GM12878 (cell line): Measurements from ENCODE around the gene PROZ. TPM values are rescaled to one million over a fixed set of nuclear protein-coding genes. Genes with fewer than 3 reads are reported as not detected.

Experiments used
- ATAC-seq: fragments of 200-7000 bp; cut with Tn5 transposase; 3 replicates; pipeline ENCODE4 v1.9.1; 2020; ENCODE audit warnings: mild to moderate bottlenecking, moderate library complexity
- BruUV-seq: library from RNA; stranded (reverse); fragments of 400-500 nt; replicated peaks from 2 replicates; lab custom pipeline; 2021; lab: Mats Ljungman, UMichigan
- CTCF ChIA-PET: fragments of 300-600 bp; sonication (Branson Sonifier 250); formaldehyde crosslinking; extraction: SDS; loops from one replicate; lab custom pipeline; 2021; ENCODE audit warnings: inconsistent platforms; lab: Yijun Ruan, JAX
- POLR2A ChIA-PET: fragments of 350-600 bp; formaldehyde crosslinking; extraction: SDS; loops from one replicate; lab custom pipeline; 2021; ENCODE audit warnings: inconsistent platforms; lab: Charles Lee
- RAD21 ChIA-PET: fragments of 300-600 bp; sonication (Branson Sonifier 250); formaldehyde crosslinking; loops from one replicate; lab custom pipeline; 2023; ENCODE audit warnings: antibody characterized with exemption; ENCODE audit not compliant: unreplicated experiment; lab: Charles Lee
- SMC1A ChIA-PET: fragments of 300-600 bp; sonication (Branson Sonifier 250); formaldehyde crosslinking; loops from one replicate; lab custom pipeline; 2023; ENCODE audit not compliant: unreplicated experiment, uncharacterized antibody; lab: Charles Lee
- DNase-seq: peaks from one replicate; pipeline ENCODE4 v3.0.0-alpha.2; 2011; ENCODE audit warnings: low read depth, low spot score
- FAIRE-seq: peaks from 3 replicates; lab custom pipeline; 2011; peaks lifted over from hg19 to GRCh38; lab: Jason Lieb, UNC
- H2AFZ ChIP-seq: 2 replicates; pipeline ENCODE4 v1.6.0; 2011; ENCODE audit warnings: low read depth, low read length, control low read depth; ENCODE audit not compliant: control insufficient read depth
- H3K27ac ChIP-seq: 2 replicates; pipeline ENCODE4 v1.5.1; 2011; ENCODE audit warnings: control low read depth; ENCODE audit not compliant: control insufficient read depth, insufficient read depth
- H3K27me3 ChIP-seq, 2 experiments: replicated peaks in 1 of 2; 2 replicates each; pipeline versions ENCODE4 v1.6.0 to v1.6.1; 2011; ENCODE audit warnings: low read length in 1 of 2; ENCODE audit not compliant: control insufficient read depth in 2 of 2, insufficient read depth in 2 of 2
- H3K36me3 ChIP-seq, 2 experiments: 2 replicates each; pipeline ENCODE4 v1.5.1; 2011; ENCODE audit warnings: low read length in 1 of 2; ENCODE audit not compliant: control insufficient read depth in 2 of 2, insufficient read depth in 2 of 2
- H3K4me1 ChIP-seq: 2 replicates; pipeline ENCODE4 v1.6.1; 2011; ENCODE audit warnings: mild to moderate bottlenecking, low read length, moderate library complexity, mixed read lengths; ENCODE audit not compliant: control insufficient read depth, insufficient read depth
- H3K4me2 ChIP-seq: 2 replicates; pipeline ENCODE4 v1.6.0; 2011; ENCODE audit warnings: control low read depth; ENCODE audit not compliant: control insufficient read depth, insufficient read depth
- H3K4me3 ChIP-seq: fragments of 200-600 bp; sonication (generic); 2 replicates; pipeline ENCODE4 v1.5.1; 2016
- H3K79me2 ChIP-seq: 2 replicates; pipeline ENCODE4 v1.6.0; 2011; ENCODE audit warnings: low read length; ENCODE audit not compliant: control insufficient read depth, insufficient read depth
- H3K9ac ChIP-seq: 2 replicates; pipeline ENCODE4 v1.8.0; 2011; ENCODE audit warnings: low read length, control low read depth, mixed read lengths; ENCODE audit not compliant: control insufficient read depth, insufficient read depth
- H3K9me3 ChIP-seq: replicated peaks from 3 replicates; pipeline ENCODE4 v1.5.1; 2011; ENCODE audit warnings: mild to moderate bottlenecking, low read length; ENCODE audit not compliant: control insufficient read depth, insufficient read depth
- H4K20me1 ChIP-seq: 2 replicates; pipeline ENCODE4 v1.6.0; 2011; ENCODE audit not compliant: control insufficient read depth, insufficient read depth
- ASH2L ChIP-seq: fragments of 300-600, 200-600 bp; sonication (generic); IDR thresholded peaks from 2 replicates; pipeline ENCODE4 v1.6.1; 2017; ENCODE audit warnings: low read depth, mild to moderate bottlenecking, borderline replicate concordance
- FOS ChIP-seq: IDR thresholded peaks from 3 replicates; pipeline ENCODE4 v1.6.1; 2011; ENCODE audit warnings: borderline replicate concordance; ENCODE audit not compliant: insufficient read length; ENCODE audit errors: extremely low read depth
- FOXK2 ChIP-seq: fragments of 450-650 bp; IDR thresholded peaks from 2 replicates; pipeline ENCODE4 v1.6.1; 2017; ENCODE audit warnings: mild to moderate bottlenecking, moderate library complexity
- FOXM1 ChIP-seq: IDR thresholded peaks from 2 replicates; pipeline ENCODE4 v1.6.1; 2012; ENCODE audit warnings: low read depth, mild to moderate bottlenecking, inconsistent platforms, low read length, moderate library complexity
- RB1 ChIP-seq: fragments of 450-650 bp; formaldehyde crosslinking; IDR thresholded peaks from 2 replicates; pipeline ENCODE4 v1.6.1; 2017; ENCODE audit warnings: mild to moderate bottlenecking, borderline replicate concordance
- RBBP5 ChIP-seq: fragments of 200-600 bp; sonication (generic); conservative IDR thresholded peaks from 2 replicates; pipeline ENCODE4 v1.6.1; 2016
- REST ChIP-seq: IDR thresholded peaks from 2 replicates; pipeline ENCODE4 v1.6.1; 2012; ENCODE audit warnings: mild to moderate bottlenecking, low read depth, low read length
- SKIL ChIP-seq: fragments of 450-650 bp; IDR thresholded peaks from 2 replicates; pipeline ENCODE4 v1.6.1; 2017; ENCODE audit warnings: mild to moderate bottlenecking, low read depth, inconsistent platforms; ENCODE audit not compliant: poor library complexity, severe bottlenecking
- SMAD1 ChIP-seq: fragments of 450-650 bp; IDR thresholded peaks from 2 replicates; pipeline ENCODE4 v1.6.1; 2018; ENCODE audit warnings: mild to moderate bottlenecking, low read depth; ENCODE audit not compliant: partially characterized antibody
- TAF1 ChIP-seq: IDR thresholded peaks from 2 replicates; pipeline ENCODE4 v1.6.1; 2011; ENCODE audit warnings: mild to moderate bottlenecking, low read depth, low read length, borderline replicate concordance
- TARDBP ChIP-seq: IDR thresholded peaks from 2 replicates; pipeline ENCODE4 v1.6.1; 2016; ENCODE audit warnings: borderline replicate concordance
- ZBED1 ChIP-seq: IDR thresholded peaks from 2 replicates; pipeline ENCODE4 v1.6.1; 2016; ENCODE audit warnings: borderline replicate concordance
- whole genome bisulfite sequencing: methylation state at CpG from one replicate; pipeline ENCODE4 v1.1.6; 2016; ENCODE audit warnings: low lambda C conversion rate; ENCODE audit not compliant: insufficient replicate concordance, insufficient coverage; ENCODE audit errors: missing lambda C conversion rate; 5-methylcytosine and 5-hydroxymethylcytosine counted together
- in situ Hi-C: fragments of 300-500 bp; cut with MboI; formaldehyde crosslinking; loops from 9 replicates; pipeline ENCODE4 v1.14.3; 2018; ENCODE audit warnings: mixed read lengths
- intact Hi-C: fragments of 100-400 bp; cut with micrococcal nuclease; formaldehyde crosslinking; loops from one replicate; pipeline ENCODE4 v1.14.2; 2022; ENCODE audit not compliant: unreplicated experiment
- polyA plus RNA-seq, 11 experiments: library from polyadenylated mRNA; depleted of rRNA in 4 of 11; unstranded in 6 of 11; stranded (reverse) in 5 of 11; fragments of >200 nt; fragmentation: Nextera tagmentation in 4 of 11; fragmentation: Illumina TruSeq in 1 of 11; extraction: Ambion mirVana in 4 of 11; extraction: Trizol in 1 of 11; gene quantifications; 1 replicate in 1 of 11; 2 replicates in 10 of 11; pipeline versions ENCODE4 v1.2.1 to v1.2.3, GENCODE V29; 2011 to 2016; ENCODE audit warnings: inconsistent platforms in 2 of 11, missing spikeins in 2 of 11, low read depth in 1 of 11
- total RNA-seq, 4 experiments: library from RNA; depleted of rRNA in 3 of 4; stranded (reverse); fragments of >200 nt in 3 of 4; fragmentation: Illumina TruSeq in 1 of 4; extraction: Trizol in 1 of 4; gene quantifications; 2 replicates each; pipeline versions ENCODE4 v1.2.1 to v1.2.3, GENCODE V29; 2013 to 2021
- TF ChIP-seq, protein P1 (sequence below): fragments of 450-650 bp; formaldehyde crosslinking; IDR thresholded peaks from 2 replicates; pipeline ENCODE4 v1.4.0; 2020; ENCODE audit warnings: mild to moderate bottlenecking, moderate library complexity

Gene PROZ
- total and polyA plus RNA-seq, 10 of the 15 experiments (the other 5 are each of a cell fraction or from before 2014, with no cell fraction given), result 0.07 to 0.24 (median 0.21) TPM; not detected in 7

GRCh38 chr13:113141601-113141970 is 16.9 kb upstream of the PROZ start (continued):
- TF ChIP-seq, protein P1, sequence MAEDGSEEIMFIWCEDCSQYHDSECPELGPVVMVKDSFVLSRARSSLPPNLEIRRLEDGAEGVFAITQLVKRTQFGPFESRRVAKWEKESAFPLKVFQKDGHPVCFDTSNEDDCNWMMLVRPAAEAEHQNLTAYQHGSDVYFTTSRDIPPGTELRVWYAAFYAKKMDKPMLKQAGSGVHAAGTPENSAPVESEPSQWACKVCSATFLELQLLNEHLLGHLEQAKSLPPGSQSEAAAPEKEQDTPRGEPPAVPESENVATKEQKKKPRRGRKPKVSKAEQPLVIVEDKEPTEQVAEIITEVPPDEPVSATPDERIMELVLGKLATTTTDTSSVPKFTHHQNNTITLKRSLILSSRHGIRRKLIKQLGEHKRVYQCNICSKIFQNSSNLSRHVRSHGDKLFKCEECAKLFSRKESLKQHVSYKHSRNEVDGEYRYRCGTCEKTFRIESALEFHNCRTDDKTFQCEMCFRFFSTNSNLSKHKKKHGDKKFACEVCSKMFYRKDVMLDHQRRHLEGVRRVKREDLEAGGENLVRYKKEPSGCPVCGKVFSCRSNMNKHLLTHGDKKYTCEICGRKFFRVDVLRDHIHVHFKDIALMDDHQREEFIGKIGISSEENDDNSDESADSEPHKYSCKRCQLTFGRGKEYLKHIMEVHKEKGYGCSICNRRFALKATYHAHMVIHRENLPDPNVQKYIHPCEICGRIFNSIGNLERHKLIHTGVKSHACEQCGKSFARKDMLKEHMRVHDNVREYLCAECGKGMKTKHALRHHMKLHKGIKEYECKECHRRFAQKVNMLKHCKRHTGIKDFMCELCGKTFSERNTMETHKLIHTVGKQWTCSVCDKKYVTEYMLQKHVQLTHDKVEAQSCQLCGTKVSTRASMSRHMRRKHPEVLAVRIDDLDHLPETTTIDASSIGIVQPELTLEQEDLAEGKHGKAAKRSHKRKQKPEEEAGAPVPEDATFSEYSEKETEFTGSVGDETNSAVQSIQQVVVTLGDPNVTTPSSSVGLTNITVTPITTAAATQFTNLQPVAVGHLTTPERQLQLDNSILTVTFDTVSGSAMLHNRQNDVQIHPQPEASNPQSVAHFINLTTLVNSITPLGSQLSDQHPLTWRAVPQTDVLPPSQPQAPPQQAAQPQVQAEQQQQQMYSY (CRISPR knock-in tag), result no peak
- TF ChIP-seq RB1 (no peak), FOXM1 (no peak)

DNA sequence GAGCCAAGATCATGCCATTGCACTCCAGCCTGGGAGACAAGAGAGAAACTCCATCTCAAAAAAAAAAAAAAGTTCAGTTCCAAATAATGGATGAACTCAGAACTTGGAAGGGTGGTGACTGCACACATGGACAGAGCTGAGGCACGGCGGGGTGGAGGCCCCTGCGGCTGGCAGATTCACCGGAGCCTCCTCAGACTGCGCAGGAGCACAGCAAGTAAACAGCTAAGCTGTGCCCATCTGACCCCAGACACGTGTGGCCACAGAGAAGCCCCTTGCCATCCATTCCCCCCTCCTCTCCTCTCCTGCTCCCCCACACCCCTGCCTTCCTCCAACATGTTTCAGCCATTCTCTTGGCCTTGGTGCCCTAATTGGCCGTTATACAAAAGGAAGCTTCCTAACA is 15.6 kb upstream of the PROZ start:
- H3K79me2 ChIP-seq, result no peaks in the 10 kb centered on the region
- ATAC-seq, result no peak
- intact Hi-C loops, result no loop called here
- no peaks in the 10 kb centered on the region for H3K36me3 ChIP-seq
- SMC1A ChIA-PET, result no interaction called here
- H3K9me3 ChIP-seq, result no peaks in the 10 kb centered on the region; the same call in 2 of the 3 replicates
- H3K4me2 ChIP-seq, result no peak overlapping the region
- BruUV-seq, result no TSS peak
- POLR2A ChIA-PET, result no interaction called here
- H3K4me1 ChIP-seq, result no peaks in the 10 kb centered on the region
- no peak for DNase-seq
- no peak overlapping the region for H3K4me3 ChIP-seq
- H4K20me1 ChIP-seq, result no peaks in the 10 kb centered on the region
- 66% methylated on average over 7 of the region's 7 CpGs for WGBS
- H3K27me3 ChIP-seq, result no peaks in the 10 kb centered on the region; a peak in 1 of 4 replicates
- in situ Hi-C loops, result no loop called here
- CTCF ChIA-PET, result interaction anchor here (0.6 to 0.7 kb wide), 2 partner anchors 84 to 253 kb away, joined by 3 read pairs; no protein-coding TSS in a partner anchor
- no peak for FAIRE-seq
- no peak for TF ChIP-seq ASH2L
- no peak for TF ChIP-seq SMAD1
- TF ChIP-seq FOS, result no peak
- no peak for TF ChIP-seq TARDBP
- TF ChIP-seq FOXK2, result no peak
- TF ChIP-seq SKIL, result no peak
- TF ChIP-seq TAF1, result no peak
- TF ChIP-seq RBBP5, result no peak
- no peak for TF ChIP-seq ZBED1
- no peak for TF ChIP-seq REST
- H2AFZ ChIP-seq, result no peak overlapping the region
- no peak overlapping the region for H3K27ac ChIP-seq
- RAD21 ChIA-PET, result no interaction called here
- H3K9ac ChIP-seq, result no peak overlapping the region
